HepG2 (cell line): ENCODE measurements around the gene SP140L. TPM values are rescaled to one million over a fixed set of nuclear protein-coding genes. Genes with fewer than 3 reads are reported as not detected.

Source experiments
- ATF4 ChIP-seq, 2 experiments: fragments of 450-650 bp in 1 of 2; sonication (generic) in 1 of 2; formaldehyde crosslinking; IDR thresholded peaks; 2 replicates each; pipeline versions ENCODE4 v1.5.0 to v1.8.0; 2020 to 2022; ENCODE audit warnings: mild to moderate bottlenecking in 1 of 2, missing genetic modification reagents in 1 of 2
- BORCS8-MEF2B ChIP-seq: sonication (generic); formaldehyde crosslinking; IDR thresholded peaks from 2 replicates; pipeline ENCODE4 v1.8.0; 2022; ENCODE audit warnings: mild to moderate bottlenecking, missing genetic modification reagents
- CCAR2 ChIP-seq: fragments of 200-400 bp; formaldehyde crosslinking; optimal IDR thresholded peaks from 2 replicates; pipeline ENCODE3; 2018; ENCODE audit warnings: low read depth, mild to moderate bottlenecking, low read length, moderate library complexity
- ELF4 ChIP-seq: sonication (generic); formaldehyde crosslinking; IDR thresholded peaks from 2 replicates; pipeline ENCODE4 v1.5.0; 2020; ENCODE audit warnings: missing genetic modification reagents, mild to moderate bottlenecking, moderate library complexity, borderline replicate concordance
- HMG20A ChIP-seq: IDR thresholded peaks from 2 replicates; pipeline ENCODE4 v1.6.1; 2016; ENCODE audit warnings: borderline replicate concordance
- KMT2B ChIP-seq: IDR thresholded peaks from 2 replicates; pipeline ENCODE4 v1.6.1; 2016; ENCODE audit warnings: missing genetic modification reagents, missing compliant biosample characterization
- LCORL ChIP-seq, 2 experiments: fragments of 450-650 bp in 1 of 2; sonication (generic) in 1 of 2; formaldehyde crosslinking in 1 of 2; IDR thresholded peaks; 2 replicates each; pipeline versions ENCODE4 v1.5.0 to v1.6.1; 2017 to 2020; ENCODE audit warnings: antibody characterized with exemption in 1 of 2, missing genetic modification reagents in 1 of 2
- NFYB ChIP-seq: sonication (generic); formaldehyde crosslinking; IDR thresholded peaks from 2 replicates; pipeline ENCODE4 v1.4.0; 2020; ENCODE audit warnings: missing genetic modification reagents
- RARA ChIP-seq: IDR thresholded peaks from 2 replicates; pipeline ENCODE4 v1.6.1; 2016; ENCODE audit warnings: missing genetic modification reagents, missing compliant biosample characterization
- REPIN1 ChIP-seq: sonication (generic); formaldehyde crosslinking; IDR thresholded peaks from 2 replicates; pipeline ENCODE4 v1.8.0; 2022; ENCODE audit warnings: missing genetic modification reagents, low read depth, mild to moderate bottlenecking, borderline replicate concordance
- SALL1 ChIP-seq: sonication (generic); formaldehyde crosslinking; IDR thresholded peaks from 2 replicates; pipeline ENCODE4 v1.8.0; 2022; ENCODE audit warnings: mild to moderate bottlenecking, missing genetic modification reagents
- SAP130 ChIP-seq: IDR thresholded peaks from 2 replicates; pipeline ENCODE4 v1.6.1; 2016; ENCODE audit warnings: low read depth
- TRIM24 ChIP-seq: sonication (generic); formaldehyde crosslinking; IDR thresholded peaks from 2 replicates; pipeline ENCODE4 v1.8.0; 2022; ENCODE audit warnings: mild to moderate bottlenecking, missing genetic modification reagents
- ZBTB7A ChIP-seq: sonication (generic); formaldehyde crosslinking; IDR thresholded peaks from 2 replicates; pipeline ENCODE4 v1.8.0; 2022; ENCODE audit warnings: mild to moderate bottlenecking, missing genetic modification reagents
- ZSCAN22 ChIP-seq: sonication (generic); formaldehyde crosslinking; IDR thresholded peaks from 2 replicates; pipeline ENCODE4 v1.4.0; 2020; ENCODE audit warnings: mild to moderate bottlenecking, missing genetic modification reagents
- ZSCAN9 ChIP-seq: IDR thresholded peaks from 2 replicates; pipeline ENCODE4 v1.6.1; 2016; ENCODE audit warnings: borderline replicate concordance
- polyA plus RNA-seq, 8 experiments: library from polyadenylated mRNA; depleted of rRNA in 3 of 8; stranded (reverse) in 7 of 8; unstranded in 1 of 8; fragments of >200 nt; fragmentation: Illumina TruSeq in 4 of 8; extraction: Trizol in 4 of 8; gene quantifications; 2 replicates each; pipeline versions ENCODE4 v1.2.1 to v1.2.3, GENCODE V29; 2011 to 2016; ENCODE audit warnings: low read depth in 4 of 8, missing spikeins in 1 of 8, mixed read lengths in 1 of 8; ENCODE audit not compliant: insufficient read depth in 1 of 8
- total RNA-seq, 5 experiments: library from RNA; depleted of rRNA; stranded (reverse); fragments of >200 nt; fragmentation: Illumina TruSeq; extraction: Trizol; gene quantifications; 2 replicates each; pipeline ENCODE4 v1.2.3, GENCODE V29; 2016; ENCODE audit warnings: low read depth in 1 of 5
- TF ChIP-seq, protein P1 (sequence below): IDR thresholded peaks from 2 replicates; pipeline ENCODE4 v1.4.0; 2020; ENCODE audit warnings: mild to moderate bottlenecking, missing genetic modification reagents
- TF ChIP-seq, protein P2 (sequence below): sonication (generic); formaldehyde crosslinking; conservative IDR thresholded peaks from 2 replicates; pipeline ENCODE4 v1.4.0; 2020; ENCODE audit warnings: mild to moderate bottlenecking, missing genetic modification reagents, moderate library complexity
- TF ChIP-seq, protein P3 (sequence below): sonication (generic); formaldehyde crosslinking; IDR thresholded peaks from 2 replicates; pipeline ENCODE4 v1.5.0; 2020; ENCODE audit warnings: missing genetic modification reagents

SP140L gene
- total and polyA plus RNA-seq, 2 of the 13 experiments (the other 11 are each of a cell fraction or from before 2014, with no cell fraction given) = 10.9 to 17.5 TPM

DNA sequence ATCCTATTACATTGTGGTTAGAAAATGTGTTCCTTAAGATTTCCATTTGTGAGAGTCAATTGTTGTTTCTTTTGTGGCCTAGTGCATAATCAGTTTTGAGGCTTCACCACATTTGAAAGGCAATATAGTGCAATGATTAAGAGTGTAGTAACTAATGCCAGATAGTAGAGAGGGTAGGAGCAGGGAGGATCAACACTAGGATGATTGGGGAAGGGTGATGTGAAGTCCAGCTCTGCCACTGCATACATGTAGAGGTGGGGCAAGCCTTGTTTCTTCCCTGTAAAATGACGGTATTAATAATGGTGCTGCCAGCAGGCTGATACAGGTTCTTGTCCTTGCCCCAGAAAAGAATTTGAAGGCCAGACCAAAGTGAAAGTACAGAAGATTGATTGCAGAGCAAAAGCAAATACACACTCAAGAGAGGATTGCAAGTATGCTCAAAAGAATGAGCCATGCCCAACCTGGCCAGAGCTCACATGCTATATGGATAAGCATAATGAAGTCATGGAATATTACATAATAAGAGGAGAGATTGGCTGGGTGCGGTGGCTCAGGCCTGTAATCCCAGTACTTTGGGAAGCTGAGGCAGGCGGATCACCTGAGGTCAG is 97.0 kb downstream of the SP140L start (continued):
- TF ChIP-seq, protein P1, sequence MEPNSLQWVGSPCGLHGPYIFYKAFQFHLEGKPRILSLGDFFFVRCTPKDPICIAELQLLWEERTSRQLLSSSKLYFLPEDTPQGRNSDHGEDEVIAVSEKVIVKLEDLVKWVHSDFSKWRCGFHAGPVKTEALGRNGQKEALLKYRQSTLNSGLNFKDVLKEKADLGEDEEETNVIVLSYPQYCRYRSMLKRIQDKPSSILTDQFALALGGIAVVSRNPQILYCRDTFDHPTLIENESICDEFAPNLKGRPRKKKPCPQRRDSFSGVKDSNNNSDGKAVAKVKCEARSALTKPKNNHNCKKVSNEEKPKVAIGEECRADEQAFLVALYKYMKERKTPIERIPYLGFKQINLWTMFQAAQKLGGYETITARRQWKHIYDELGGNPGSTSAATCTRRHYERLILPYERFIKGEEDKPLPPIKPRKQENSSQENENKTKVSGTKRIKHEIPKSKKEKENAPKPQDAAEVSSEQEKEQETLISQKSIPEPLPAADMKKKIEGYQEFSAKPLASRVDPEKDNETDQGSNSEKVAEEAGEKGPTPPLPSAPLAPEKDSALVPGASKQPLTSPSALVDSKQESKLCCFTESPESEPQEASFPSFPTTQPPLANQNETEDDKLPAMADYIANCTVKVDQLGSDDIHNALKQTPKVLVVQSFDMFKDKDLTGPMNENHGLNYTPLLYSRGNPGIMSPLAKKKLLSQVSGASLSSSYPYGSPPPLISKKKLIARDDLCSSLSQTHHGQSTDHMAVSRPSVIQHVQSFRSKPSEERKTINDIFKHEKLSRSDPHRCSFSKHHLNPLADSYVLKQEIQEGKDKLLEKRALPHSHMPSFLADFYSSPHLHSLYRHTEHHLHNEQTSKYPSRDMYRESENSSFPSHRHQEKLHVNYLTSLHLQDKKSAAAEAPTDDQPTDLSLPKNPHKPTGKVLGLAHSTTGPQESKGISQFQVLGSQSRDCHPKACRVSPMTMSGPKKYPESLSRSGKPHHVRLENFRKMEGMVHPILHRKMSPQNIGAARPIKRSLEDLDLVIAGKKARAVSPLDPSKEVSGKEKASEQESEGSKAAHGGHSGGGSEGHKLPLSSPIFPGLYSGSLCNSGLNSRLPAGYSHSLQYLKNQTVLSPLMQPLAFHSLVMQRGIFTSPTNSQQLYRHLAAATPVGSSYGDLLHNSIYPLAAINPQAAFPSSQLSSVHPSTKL (CRISPR knock-in tag) = peak; percentile 72
- TF ChIP-seq SALL1 (CRISPR knock-in tag) (peak; percentile 71), TRIM24 (CRISPR knock-in tag) (no peak), REPIN1 (CRISPR knock-in tag) (peak; percentile 59; the same call in 1 of the 2 replicates), ZSCAN9 (0 out of 2 replicates have a peak, but pooled peaks have one; percentile 27), ELF4 (CRISPR knock-in tag) (no peak), ATF4 (CRISPR knock-in tag; IDR thresholded peaks at IDR 0.05) (peak in 1 of 2 experiments; percentile 53; a peak in 1 of 4 replicates), ZBTB7A (CRISPR knock-in tag) (no peak), LCORL (IDR thresholded peaks at IDR 0.05) (no peak), LCORL (CRISPR knock-in tag; IDR thresholded peaks at IDR 0.05) (0 out of 2 replicates have a peak, but pooled peaks have one; percentile 31), SAP130 (peak; percentile 44), RARA (CRISPR knock-in tag) (no peak), CCAR2 (no peak), HMG20A (peak; percentile 57; the same call in 1 of the 2 replicates), KMT2B (CRISPR knock-in tag) (peak; percentile 35; the same call in 1 of the 2 replicates), ZSCAN22 (no peak), BORCS8-MEF2B (CRISPR knock-in tag) (0 out of 2 replicates have a peak, but pooled peaks have one; percentile 47), NFYB (CRISPR knock-in tag) (no peak)
- TF ChIP-seq, protein P2, sequence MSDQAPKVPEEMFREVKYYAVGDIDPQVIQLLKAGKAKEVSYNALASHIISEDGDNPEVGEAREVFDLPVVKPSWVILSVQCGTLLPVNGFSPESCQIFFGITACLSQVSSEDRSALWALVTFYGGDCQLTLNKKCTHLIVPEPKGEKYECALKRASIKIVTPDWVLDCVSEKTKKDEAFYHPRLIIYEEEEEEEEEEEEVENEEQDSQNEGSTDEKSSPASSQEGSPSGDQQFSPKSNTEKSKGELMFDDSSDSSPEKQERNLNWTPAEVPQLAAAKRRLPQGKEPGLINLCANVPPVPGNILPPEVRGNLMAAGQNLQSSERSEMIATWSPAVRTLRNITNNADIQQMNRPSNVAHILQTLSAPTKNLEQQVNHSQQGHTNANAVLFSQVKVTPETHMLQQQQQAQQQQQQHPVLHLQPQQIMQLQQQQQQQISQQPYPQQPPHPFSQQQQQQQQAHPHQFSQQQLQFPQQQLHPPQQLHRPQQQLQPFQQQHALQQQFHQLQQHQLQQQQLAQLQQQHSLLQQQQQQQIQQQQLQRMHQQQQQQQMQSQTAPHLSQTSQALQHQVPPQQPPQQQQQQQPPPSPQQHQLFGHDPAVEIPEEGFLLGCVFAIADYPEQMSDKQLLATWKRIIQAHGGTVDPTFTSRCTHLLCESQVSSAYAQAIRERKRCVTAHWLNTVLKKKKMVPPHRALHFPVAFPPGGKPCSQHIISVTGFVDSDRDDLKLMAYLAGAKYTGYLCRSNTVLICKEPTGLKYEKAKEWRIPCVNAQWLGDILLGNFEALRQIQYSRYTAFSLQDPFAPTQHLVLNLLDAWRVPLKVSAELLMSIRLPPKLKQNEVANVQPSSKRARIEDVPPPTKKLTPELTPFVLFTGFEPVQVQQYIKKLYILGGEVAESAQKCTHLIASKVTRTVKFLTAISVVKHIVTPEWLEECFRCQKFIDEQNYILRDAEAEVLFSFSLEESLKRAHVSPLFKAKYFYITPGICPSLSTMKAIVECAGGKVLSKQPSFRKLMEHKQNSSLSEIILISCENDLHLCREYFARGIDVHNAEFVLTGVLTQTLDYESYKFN (CRISPR knock-in tag) = peak; percentile 62
- TF ChIP-seq, protein P3, sequence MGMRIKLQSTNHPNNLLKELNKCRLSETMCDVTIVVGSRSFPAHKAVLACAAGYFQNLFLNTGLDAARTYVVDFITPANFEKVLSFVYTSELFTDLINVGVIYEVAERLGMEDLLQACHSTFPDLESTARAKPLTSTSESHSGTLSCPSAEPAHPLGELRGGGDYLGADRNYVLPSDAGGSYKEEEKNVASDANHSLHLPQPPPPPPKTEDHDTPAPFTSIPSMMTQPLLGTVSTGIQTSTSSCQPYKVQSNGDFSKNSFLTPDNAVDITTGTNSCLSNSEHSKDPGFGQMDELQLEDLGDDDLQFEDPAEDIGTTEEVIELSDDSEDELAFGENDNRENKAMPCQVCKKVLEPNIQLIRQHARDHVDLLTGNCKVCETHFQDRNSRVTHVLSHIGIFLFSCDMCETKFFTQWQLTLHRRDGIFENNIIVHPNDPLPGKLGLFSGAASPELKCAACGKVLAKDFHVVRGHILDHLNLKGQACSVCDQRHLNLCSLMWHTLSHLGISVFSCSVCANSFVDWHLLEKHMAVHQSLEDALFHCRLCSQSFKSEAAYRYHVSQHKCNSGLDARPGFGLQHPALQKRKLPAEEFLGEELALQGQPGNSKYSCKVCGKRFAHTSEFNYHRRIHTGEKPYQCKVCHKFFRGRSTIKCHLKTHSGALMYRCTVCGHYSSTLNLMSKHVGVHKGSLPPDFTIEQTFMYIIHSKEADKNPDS (CRISPR knock-in tag) = no peak
